Glutamatergic neuron (in vitro differentiated cells): ENCODE results near the gene SNX9. TPM values are rescaled to one million over a fixed set of nuclear protein-coding genes. Genes with fewer than 3 reads are reported as not detected.

ENCODE experiments used
- DNase-seq: peaks from one replicate; pipeline ENCODE4 v3.0.0; 2022
- H3K27ac Mint-ChIP-seq: one replicate; pipeline ENCODE4 v1.8.0; 2020; ENCODE audit warnings: mild to moderate bottlenecking, mixed read lengths, inconsistent platforms; ENCODE audit not compliant: unreplicated experiment
- H3K27me3 Mint-ChIP-seq: one replicate; pipeline ENCODE4 v1.8.0; 2020; ENCODE audit warnings: mild to moderate bottlenecking, moderate library complexity, mixed read lengths, inconsistent platforms; ENCODE audit not compliant: unreplicated experiment
- H3K36me3 Mint-ChIP-seq: one replicate; pipeline ENCODE4 v1.8.0; 2020; ENCODE audit warnings: mild to moderate bottlenecking, mixed read lengths, inconsistent platforms; ENCODE audit not compliant: unreplicated experiment
- H3K4me1 Mint-ChIP-seq: one replicate; pipeline ENCODE4 v1.8.0; 2020; ENCODE audit warnings: mild to moderate bottlenecking, low read depth, mixed read lengths, inconsistent platforms; ENCODE audit not compliant: unreplicated experiment
- H3K4me3 Mint-ChIP-seq: one replicate; pipeline ENCODE4 v1.8.0; 2020; ENCODE audit warnings: mild to moderate bottlenecking, mixed read lengths, inconsistent platforms; ENCODE audit not compliant: unreplicated experiment
- H3K9me3 Mint-ChIP-seq: one replicate; pipeline ENCODE4 v1.8.0; 2020; ENCODE audit warnings: mild to moderate bottlenecking, moderate library complexity, mixed read lengths, inconsistent platforms; ENCODE audit not compliant: unreplicated experiment
- CTCF ChIP-seq: fragments of 200-600 bp; sonication (generic); IDR thresholded peaks from one replicate; pipeline ENCODE4 v1.5.0; 2021; ENCODE audit not compliant: partially characterized antibody, unreplicated experiment
- total RNA-seq: library from RNA; stranded (reverse); fragmentation: NEBNext Ultra II Directional; extraction: Animal tissue kit (Norgen Biotek cat#: 25700); gene quantifications from one replicate; pipeline ENCODE4 v1.2.1, GENCODE V29; 2021; ENCODE audit not compliant: unreplicated experiment

Gene SNX9
- total RNA-seq, 1 donor from 2014 or later = 45.7 TPM

GRCh38 chr6:157813191-157813590, 9.9 kb upstream of the SNX9 start:
- no peak for TF ChIP-seq CTCF
- Mint-ChIP-seq H3K27ac (no peak overlapping the region), H3K27me3 (no peaks in the 10 kb centered on the region), H3K9me3 (peaks cover 4% of the 10 kb centered on the region), H3K4me1 (no peaks in the 10 kb centered on the region), H3K36me3 (peaks cover under 1% of the 10 kb centered on the region), H3K4me3 (no peak overlapping the region)
- DNase-seq = no peak

GRCh38 chr6:157813750-157814455, 9.1 kb upstream of the SNX9 start:
- Mint-ChIP-seq H3K27me3 (peaks cover 1% of the 10 kb centered on the region), H3K4me1 (no peaks in the 10 kb centered on the region), H3K36me3 (peaks cover 8% of the 10 kb centered on the region), H3K4me3 (no peak overlapping the region), H3K27ac (no peak overlapping the region), H3K9me3 (peaks cover 12% of the 10 kb centered on the region)
- DNase-seq = no peak
- no peak for TF ChIP-seq CTCF

- Mint-ChIP-seq H3K4me1 (no peaks in the 10 kb centered on the region), H3K36me3 (peaks cover 13% of the 10 kb centered on the region), H3K4me3 (no peak overlapping the region), H3K9me3 (peaks cover 12% of the 10 kb centered on the region), H3K27me3 (peaks cover 5% of the 10 kb centered on the region), H3K27ac (no peak overlapping the region)
- no peak for DNase-seq
- no peak for TF ChIP-seq CTCF
These were observed 8.2 kb upstream of the SNX9 start for GRCh38 chr6:157814883-157815282.

- Mint-ChIP-seq H3K27ac (peak overlapping the region; percentile 91), H3K4me3 (peak overlapping the region; percentile 82), H3K9me3 (peaks cover 29% of the 10 kb centered on the region), H3K27me3 (peaks cover 15% of the 10 kb centered on the region), H3K4me1 (peaks cover 15% of the 10 kb centered on the region), H3K36me3 (peaks cover 13% of the 10 kb centered on the region)
- no peak for DNase-seq
- no peak for TF ChIP-seq CTCF
These were observed 1.6 kb upstream of the SNX9 start for GRCh38 chr6:157821342-157822033.
